HG02981 (cell line): Measurements from ENCODE around the gene FRMD4A.

Experiments used
- ATAC-seq: cut with Tn5 transposase; IDR thresholded peaks from one replicate; pipeline ENCODE4 v1.9.1; 2021; ENCODE audit warnings: mild to moderate bottlenecking, moderate library complexity; ENCODE audit not compliant: unreplicated experiment

The FRMD4A gene

DNA sequence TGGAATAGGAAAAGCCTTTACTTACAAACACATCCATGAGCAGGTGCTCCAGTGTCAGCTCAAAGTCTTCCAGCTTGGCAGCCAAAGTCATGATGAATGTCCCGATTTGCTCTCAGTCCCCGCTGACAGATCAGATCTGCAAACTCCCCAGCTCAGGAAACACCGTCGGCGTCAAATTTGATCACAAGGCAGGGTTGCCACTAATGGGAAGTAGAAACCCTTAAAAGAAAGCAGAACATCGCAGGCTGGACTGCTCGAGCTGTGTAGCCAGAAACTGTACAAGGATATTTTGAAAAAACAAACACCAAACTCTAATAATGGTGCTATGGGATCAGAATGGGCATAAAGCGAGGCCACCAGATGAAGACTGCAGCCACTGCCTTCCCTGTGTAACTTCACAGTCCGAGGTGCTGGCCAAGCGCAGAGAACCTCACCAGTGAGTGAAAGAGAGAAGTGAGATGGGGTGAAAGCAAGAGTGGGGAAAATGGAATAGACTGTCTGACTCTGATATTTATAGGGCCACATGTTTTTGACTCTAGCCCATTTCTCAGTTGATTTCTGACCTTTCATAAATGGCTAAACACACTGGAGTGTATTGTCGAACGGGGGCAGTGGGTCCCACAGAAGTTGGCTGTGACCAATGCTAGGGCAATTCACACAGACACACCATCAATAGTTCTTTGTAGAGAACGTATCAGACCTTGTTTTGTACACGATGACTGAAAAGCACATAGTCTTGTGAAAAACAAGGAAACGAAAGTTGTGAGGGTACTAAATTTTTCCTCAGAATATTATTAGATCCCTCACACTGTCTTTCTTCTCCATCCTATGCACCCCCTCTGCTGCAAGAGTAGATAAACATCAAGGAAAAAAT lies 306.2 kb downstream of the FRMD4A start:
- no peak for ATAC-seq

DNA sequence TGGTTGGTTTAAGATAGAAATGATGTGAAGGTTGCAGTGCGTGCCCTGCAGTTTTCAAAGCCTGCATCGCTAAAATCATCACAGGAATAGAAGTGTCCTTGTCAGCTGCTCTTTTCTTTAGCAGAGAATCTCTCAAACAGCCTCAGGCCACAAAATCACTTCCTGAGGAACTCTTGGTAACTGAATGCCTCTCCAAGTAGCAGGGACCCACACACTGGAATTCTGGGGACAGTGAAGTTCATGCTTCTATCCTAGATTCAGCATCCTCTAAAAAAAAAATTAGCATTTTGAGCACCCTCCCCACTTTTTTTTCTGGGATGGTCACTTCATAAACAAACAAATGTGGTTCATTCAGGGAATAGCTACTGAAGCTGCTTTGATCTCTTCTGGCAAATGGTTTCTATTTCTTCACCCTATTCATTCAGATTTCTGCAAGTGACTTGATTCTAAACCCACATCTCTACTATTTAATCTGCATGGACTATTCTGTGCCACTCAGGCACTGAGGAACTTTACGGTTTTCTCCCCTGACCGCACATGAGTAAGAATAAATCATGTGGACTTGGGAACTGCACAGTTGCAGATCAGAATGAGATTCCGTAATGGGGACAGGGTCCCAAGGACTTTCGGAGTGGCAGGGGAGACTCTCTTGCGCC lies 306.9 kb downstream of the FRMD4A start:
- no peak for ATAC-seq

DNA sequence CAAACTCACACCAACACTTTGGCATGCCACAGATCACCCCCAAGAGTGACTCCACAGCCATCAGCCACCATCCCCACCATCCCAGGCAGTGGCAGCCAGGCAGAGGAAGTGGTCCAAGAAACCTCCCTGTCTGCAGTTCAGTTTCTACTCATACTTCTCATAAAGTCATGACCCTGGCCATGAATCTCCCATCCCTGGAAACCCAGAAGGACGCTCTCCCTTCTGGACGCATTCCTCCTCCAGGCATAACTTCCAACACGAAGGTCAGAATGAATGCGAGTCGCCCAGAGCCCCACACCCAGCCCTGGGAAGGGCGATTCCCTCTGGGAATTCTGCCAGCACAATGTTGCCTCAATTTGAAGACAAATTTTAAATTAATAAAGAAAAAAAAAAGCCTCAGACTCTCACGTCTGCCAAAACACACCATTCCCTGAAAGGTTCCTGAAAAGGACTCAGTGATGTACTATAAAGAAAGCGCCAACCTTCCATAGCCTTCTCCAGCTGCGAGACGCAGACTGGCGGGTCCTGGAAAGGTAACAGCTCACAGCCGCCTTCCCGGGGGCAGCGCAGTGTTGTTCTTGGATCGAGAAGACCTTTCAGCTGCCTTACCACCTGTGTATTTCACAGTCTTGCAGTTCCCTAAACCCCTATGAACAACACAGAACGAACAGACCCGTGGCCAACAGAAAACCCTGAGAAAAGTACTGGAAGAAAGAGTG lies 307.6 kb downstream of the FRMD4A start:
- ATAC-seq: no peak

DNA sequence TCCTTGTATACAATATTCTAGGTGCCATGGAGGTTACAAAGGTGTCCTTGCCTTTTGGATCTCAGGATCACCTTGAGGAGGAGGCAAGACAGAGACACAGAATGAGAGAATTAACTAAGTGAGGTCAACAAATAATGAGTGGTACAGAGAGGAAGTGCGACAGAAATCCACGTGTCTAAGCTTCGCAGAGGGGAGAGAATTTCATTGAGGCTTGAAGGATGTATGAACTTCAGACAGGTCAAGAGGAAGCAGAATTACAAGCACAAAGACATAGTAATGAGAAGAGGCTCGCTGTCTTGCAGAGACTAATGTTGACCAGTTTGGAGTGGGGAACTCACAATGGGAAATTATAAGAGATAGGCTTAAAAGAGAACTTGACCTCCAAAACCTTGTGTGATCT lies 308.7 kb downstream of the FRMD4A start:
- ATAC-seq: no peak

DNA sequence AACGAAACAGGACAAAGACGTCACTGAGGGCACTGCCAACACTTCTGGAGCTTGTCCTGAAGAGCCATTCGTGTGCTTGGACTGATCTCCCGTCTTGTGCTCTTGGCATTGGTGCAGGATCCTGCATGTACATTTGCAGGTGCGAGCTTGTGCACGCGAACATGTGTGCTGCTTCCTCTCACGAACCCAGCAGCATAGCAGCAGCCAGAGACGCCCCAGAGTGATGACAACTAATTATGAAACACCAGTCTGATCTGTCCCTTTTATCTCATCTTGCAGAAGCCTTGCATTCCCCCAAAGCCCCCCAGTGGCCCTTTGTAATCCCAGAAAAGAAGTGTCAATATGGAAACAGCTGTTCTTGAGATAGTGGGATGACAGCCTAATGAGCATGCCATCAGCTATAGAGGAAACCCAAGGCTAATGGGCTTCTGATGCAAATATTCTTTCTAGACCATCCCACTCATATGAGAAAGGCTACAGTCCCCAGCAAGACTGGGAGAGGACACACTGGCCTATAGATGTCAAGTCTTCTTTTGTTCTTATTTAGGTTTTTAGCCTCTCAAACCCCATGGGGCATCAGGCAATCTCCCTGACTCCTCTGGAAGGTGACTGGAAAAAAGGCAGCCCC lies 310.6 kb downstream of the FRMD4A start:
- ATAC-seq: no peak

DNA sequence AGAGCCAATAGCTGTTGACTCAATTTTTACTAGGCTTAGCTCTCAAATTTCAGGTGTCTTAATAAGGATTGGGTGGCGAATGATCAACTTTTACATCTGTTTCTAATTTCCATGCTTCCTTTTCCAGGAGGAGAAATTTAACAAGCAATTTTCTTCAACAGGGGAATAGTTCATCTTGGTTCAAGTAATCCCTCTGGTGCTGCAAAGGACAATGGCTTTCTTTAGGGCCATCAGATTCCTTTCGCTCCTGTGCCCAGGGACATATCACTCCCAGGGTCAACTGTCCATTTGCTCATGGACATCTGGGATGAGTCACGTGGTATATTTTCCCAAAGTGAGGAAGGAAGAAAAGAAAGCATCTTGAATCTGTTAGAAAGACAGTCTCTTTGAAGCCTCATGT lies 313.3 kb downstream of the FRMD4A start:
- no peak for ATAC-seq

GRCh38 chr10:14016931-14017333 lies 313.8 kb downstream of the FRMD4A start:
- ATAC-seq: no peak

DNA sequence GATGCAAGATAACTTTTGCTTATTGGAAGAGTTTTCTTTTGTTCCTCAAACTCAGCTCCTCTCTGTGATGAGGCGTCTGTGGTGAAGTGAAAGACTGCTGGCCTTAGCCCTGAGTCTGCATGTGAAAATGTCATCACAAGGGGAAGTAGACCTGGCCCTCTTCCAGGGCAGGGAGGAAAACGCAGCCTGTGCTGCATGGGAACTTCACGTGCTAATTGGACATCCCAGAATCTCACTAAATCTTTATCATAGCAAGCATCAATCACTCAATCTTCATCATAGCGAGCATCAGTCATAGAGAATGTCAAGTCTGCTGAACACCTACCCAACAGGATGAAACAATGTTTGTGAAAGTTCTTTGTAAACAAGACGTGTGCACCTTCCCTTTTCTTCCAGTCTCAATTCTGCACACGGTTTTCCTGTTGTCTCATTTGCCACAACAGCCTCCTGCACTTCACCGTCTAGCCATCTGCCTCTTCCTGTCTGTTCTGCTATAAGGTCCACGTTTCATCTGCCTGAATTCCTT lies 314.6 kb downstream of the FRMD4A start:
- ATAC-seq: no peak

DNA sequence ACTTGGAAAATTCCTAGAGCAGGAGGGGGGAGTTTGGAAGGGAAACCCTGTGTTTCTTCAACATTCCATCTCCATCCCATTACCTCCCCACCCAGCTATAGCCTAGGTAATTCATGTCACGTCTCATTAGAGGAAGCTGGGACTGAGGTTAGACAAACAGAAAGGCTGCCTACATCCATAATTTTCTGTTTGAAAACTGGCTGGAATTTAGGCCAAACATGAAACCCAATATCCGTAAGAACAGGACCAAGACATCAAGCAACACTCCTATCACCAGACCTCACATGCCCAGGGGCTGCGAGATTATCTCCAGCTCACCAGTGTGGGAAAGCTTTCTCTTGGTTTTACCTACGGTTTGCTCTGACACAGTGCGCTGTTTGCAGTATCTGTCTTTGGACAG lies 316.3 kb downstream of the FRMD4A start:
- no peak for ATAC-seq

DNA sequence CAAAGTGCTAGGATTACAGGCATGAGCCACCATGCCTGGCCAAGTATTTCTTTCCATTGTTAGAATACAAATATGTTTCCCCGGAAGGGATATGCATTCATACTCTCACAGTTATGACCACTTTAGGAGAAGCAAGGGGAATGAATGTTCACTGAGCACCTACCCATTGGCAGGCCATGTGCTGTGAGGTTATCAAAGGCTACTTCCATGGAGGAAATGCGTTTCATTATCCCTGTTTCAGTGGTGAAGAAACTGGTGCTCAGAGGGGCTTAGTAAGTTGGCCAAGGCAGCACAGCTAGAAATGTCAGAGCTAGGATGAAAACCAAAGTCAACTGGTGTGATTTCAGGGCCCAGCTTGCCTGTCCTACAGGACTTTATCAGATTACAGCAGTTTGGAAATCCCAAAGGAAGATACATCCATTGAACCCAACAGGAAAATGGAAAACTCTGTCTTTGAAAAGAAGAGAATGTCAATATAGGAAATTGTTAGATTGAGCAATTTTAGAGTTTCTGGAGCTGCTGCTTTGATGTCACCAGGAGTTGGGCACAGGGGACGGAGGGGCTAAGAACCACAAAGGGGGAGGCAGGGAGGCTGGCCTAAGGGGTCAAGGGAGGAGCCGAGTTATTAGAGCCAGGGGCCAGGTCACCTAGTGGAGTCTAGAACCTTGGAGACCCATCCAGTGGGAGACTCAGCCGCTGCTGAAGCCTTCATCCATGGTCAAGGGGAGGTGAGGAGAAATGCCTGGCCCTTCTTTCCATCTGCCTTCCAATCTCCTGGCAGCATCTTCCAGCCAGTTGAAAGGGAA lies 319.8 kb downstream of the FRMD4A start:
- no peak for ATAC-seq

GRCh38 chr10:14010101-14010558 lies 320.6 kb downstream of the FRMD4A start:
- no peak for ATAC-seq

DNA sequence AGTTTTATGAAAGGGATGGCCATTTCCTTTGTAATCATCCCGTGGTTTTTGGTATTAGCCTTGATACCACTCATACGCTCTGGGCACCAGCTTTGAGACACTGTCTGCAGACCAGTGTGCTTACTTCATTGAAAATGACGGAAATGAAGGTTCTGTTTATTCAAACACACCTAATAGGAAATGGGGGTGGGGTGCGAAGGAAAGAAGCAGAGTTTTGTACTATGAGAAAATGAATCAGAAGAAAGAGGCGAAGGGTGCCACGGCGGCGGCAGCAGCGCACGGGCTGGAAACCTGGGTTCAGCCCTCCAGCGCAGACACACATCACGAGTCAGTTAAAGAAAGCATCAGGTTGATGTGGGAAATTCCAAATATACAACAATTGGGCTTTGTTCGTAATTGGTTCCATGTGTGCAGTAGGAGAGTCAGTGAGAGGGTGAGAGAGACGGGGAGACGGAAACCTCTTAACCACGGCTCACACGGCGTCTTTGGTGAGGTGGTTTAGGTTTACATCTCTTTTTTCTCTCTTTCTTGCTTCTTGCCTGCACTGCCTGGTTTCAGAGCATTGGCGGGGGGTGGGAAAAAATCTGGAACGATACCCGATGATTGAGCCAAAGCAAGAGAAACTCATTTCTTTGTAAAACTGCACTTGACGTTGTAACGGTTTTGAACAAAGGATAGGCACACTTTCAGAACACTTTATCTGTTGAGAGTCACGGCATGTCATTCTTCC lies 321.2 kb downstream of the FRMD4A start:
- ATAC-seq: no peak

DNA sequence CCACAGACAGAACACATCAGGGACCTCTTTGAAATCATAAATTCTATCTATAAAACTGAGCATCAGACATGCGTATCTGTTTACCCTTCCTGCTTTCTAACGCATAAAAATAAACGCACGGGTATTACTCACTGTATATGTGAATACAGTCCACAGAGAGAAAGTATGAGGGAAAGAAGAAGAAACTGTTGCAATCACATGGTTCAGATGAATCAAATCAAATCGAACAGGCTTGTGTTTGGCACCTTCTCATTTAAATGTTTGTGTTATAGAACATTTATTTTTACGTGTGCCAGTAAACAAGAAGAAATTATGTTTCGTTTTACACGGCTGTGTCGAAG lies 322.0 kb downstream of the FRMD4A start:
- no peak for ATAC-seq

DNA sequence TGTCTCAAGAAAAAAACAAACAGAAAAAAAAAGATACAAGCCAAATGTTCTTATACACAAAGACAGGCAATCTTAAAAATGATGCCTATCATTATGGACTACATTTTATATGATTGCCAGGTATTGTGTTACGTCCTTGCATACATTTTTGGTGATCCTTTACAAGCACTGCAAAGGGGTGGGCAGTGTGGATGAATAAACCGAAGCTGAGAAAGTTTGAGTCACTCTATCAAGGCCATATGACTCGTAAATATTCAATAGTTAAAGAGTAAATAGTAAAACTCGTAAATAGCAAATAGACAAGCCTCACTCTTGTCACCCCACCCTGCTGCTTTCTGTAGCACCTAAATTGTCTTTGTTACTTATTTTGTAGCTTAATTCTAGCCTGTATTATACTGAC lies 326.2 kb downstream of the FRMD4A start:
- ATAC-seq: no peak

DNA sequence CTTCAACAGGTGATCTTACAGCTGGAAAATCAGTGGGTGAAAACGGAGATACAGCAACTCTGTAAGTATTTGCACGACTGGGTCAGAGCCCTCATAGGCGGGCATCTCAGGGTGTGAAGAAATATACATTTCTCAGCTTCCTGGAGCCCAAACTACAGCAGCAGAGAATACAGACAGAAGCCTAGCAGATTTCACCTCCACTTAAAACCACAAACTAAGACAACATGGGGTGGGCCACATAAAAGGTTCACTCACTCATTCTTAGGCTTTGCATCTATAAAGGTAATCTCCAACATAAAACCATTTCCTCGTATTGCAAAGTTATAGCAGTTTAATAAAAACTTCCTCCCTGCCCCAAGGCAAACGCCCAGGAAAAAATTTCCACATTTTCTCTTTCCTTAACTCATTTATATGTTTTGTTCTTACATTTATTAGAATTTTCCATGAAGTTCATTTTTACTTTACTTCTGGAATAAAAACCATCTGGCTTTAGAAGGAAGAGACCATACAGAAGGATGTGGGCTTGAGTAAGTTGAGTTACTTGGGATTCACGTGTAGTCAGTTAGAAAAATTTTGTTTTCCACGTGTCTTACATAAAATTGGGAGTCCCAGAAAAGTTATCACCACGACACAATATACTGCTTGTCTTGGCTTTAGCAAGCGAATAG lies 327.1 kb downstream of the FRMD4A start:
- ATAC-seq: no peak

GRCh38 chr10:14001298-14002040 lies 329.3 kb downstream of the FRMD4A start:
- ATAC-seq: no peak

- no peak for ATAC-seq
Observed at GRCh38 chr10:13998163-13998835, 332.4 kb downstream of the FRMD4A start.

GRCh38 chr10:13997650-13998049 lies 333.1 kb downstream of the FRMD4A start:
- ATAC-seq: no peak
